Posterior vena cava (tissue), 2 donors: ENCODE data around the gene LRCH4. TPM values are rescaled to one million over a fixed set of nuclear protein-coding genes. Genes with fewer than 3 reads are reported as not detected.

Experiments used
- DNase-seq: peaks from one replicate; pipeline ENCODE4 v3.0.0-alpha.2; 2020; ENCODE audit warnings: low spot score
- intact Hi-C, 2 donors: fragments of 100-400 bp; cut with DNase I; formaldehyde crosslinking; loops; one replicate each; pipeline versions ENCODE4 v1.14.1 to v1.14.2; 2022 to 2023
- total RNA-seq, 2 donors: library from RNA; stranded (reverse); fragmentation: NEBNext Ultra II Directional; extraction: Animal tissue kit (Norgen Biotek cat#: 25700); gene quantifications; one replicate each; pipeline ENCODE4 v1.2.1, GENCODE V29; 2021
- donor health status: DM: yes; HTN: yes; CAD: no.
- donor health status: DM: yes; HTN: yes; CAD: no.

The LRCH4 gene
- total RNA-seq, 2 donors from 2014 or later = 28.5 to 30.7 TPM

DNA sequence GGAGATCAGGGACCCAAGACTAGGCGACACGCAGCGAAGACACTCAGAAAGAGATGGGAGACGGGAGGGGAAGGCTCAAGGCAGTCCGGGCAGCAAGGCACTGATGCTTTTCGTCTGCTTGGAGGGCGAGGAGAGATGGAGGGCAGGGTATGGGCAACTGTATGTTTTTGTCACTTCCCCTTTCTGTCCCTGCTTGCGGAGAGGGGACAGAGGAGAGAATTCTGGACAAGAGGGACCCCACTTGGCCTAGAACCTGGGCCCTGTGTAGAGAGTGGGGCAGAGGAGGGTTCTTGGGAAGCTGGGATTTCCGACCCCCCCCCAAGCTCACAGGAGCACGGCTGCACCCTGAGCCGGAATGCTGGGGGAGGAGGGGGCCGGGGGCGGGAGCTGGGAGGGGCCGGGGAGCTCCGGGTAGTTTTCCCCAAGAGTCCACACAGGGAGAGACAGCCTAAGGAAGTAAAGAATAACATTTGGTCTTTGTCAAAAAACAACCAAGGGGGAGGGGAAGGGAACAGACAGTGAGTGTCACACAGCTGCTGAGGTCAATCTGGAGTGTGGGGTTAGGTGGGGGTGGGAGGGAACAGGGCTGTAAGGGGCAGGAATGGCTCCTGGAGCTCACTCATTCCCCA, 1.8 kb downstream of the LRCH4 start:
- no peak for DNase-seq
- intact Hi-C loops = no loop called here

DNA sequence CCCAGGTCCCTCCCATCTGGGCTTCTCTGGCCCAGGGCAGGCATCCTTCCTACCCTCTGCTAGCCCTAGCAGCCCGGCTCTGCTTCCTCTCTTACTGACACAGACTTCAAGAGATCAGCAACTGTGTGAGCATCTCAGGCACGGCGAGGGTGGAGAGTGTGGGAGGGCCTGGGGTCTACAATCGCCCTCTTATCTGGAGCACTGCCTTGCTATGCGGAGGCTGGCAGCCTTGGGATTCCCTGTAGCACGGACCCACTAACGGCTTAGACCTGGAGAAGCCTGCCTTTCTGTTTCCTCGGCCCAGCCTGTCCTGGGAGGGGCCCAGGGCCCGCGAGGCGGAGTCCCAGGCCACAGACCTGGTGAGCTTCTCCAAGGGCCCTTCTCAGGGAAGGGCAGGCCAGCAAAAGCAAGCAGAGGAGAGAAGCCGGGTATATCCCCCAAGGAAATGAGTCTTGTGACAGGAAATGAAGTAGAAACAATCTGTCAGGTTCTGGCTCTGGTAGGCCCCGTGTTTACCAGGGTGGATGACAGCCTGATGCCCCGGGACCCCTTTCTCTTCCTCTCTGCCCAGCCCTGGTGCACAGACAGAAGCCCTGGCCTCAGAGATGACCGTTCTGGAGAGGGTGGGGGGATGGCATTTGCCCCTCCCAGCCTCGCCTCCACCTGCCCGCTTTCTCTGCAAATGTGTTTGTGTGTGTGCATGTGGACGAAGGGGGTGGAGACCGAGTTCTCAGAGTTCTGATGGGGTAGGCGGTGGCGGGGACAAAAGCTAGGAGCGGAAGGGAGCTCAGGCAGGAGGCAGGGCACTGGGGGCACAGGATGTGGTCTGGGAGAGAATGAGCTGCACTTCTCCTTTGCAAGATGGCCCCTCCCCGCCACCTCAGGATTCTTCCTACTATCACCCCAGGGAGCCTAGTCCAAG, 2.5 kb downstream of the LRCH4 start:
- intact Hi-C loops = no loop called here
- peak; percentile 92 for DNase-seq

DNA sequence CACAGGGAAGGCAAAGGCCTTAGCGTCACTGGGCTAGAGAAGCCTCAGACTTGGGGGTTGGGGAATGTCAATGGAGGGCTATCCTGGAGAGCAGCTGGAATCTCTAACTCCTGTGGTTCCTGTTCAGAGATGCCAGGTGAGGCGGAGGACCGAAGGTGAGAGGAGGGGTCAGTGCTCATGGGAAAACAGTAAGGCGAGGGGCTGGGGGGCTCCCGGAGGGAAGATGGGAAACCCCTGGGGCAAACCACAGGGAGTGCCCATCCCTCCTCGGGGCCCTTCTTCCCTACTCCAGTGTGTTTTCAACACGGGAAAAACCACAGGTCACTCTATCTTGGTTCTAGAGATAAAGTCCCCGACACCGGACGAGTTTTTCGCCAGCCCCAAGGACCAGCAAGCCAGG, 3.3 kb downstream of the LRCH4 start:
- intact Hi-C loops = no loop called here
- no peak for DNase-seq

DNA sequence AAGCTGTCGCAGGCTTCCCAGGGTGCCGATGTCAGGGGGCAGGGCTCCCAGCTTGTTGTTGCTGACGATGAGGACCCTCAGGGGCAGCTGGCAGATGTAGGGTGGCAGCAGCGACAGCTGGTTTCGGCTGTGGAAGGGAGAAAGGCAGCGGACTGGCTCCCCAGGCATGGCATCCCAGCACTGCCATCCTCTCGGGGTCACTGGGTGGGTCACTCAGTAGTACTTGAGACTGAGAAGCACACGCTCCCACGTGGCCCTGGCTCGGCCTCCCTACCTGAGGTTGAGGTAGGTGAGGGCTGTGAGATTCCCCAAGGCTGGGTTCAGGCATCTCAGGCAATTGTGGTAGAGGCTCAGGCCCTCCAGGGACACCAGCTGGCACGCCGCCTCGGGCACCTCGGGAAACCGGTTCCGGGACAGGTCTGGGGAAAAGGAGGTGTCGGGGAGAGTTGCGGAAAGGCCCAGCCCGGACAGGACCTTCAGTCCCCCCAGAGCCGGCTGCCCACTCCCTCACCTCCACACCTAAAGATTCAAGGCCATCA, 3.8 kb downstream of the LRCH4 start:
- intact Hi-C loops = no loop called here
- DNase-seq = no peak

DNA sequence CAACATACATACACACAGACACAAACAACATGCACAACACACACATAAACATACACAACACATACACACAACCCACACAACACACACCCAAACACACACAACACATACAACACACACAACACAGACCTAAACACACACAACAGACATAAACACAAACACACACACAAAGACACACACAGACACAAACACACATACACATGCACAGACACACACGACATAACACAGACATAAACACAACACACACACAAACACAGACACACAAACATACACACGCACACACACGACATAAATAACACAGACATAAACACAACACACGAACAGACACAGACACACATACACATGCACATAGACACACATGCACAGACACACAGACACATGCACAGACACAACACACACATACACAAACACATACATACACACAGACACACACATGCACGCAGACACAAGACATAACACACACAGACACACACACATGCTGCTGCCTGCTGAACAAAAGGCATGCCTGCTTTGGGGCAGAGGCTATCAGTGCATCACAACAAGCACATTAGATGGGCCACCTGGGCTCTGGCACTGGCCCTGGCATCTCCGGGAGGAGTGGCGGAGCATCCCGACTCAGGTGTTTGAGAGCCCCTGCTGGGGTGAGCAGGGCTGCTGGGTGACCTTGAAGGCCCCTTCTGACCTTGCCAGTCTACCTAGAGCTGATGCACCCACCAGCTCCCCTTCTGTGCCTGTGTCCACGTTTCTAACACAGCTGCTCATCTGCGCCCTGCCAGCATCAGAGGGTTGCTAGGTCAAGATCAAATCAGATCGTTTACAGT, 5.3 kb downstream of the LRCH4 start:
- DNase-seq = no peak
- intact Hi-C loops = no loop called here

DNA sequence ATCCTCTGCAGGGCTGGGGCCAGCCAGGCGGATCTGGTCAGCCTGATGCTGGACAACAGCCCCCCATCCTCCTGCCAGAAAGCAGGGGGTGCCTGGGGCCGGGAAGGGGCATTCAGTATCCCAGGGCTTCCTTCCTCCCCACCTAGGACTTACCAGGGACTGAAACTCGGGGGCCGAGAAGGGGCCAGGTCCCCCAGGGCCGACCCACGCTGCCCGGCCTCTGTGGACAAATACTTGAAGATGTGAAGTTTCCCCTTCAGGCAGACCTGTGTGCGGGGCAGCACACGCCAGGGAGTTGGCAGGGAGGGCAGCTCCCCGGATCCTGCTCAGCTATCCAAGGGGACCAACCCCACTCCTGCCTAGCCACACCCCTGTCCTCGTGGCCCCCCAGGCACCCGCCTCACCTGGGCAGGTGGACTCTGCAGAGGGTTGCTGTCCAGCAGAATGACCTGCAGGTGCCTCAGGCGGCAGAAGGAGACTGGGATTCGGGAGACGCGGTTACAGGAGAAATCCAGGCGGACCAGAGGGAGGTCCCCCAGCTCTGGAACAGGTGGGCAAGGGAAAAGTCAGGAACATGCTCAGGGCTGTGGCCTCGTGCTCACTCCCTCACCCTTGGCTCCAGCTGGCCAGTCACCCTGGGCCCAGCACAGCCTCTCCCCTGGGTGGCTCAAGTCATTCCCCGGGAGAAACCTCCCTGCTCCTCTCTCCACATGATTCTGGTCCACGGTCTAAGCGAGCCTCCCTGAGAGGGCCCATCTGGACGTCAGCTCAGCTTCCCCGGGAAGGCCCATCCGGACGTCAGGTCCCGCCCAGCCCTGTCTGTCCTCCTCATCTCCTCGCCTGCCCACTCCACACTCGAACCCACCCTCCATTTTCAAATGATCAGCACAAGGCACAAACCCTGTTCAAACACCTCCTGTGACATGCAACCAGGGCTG, 7.4 kb downstream of the LRCH4 start:
- no peak for DNase-seq
- intact Hi-C loops = no loop called here

DNA sequence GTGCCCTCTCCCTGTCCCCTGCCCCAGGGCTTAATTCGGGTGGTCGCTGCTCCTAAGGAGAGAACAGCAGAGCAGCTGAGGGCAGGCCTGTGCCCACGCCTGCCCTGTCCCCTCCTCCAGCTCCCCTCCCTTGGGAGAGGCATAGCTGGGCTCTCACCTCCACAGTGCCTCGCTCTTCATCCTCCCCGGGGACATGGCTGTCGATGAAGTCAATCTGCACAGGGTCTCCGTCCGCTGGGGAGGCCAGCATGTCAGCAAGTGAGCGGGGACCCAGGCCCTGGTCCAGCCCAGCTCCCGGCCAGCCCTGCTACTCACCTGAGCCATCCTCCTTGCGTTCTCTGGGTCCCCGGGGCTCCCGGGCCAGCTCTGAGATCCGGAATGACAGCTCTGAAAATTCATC, 8.4 kb downstream of the LRCH4 start:
- intact Hi-C loops = no loop called here
- no peak for DNase-seq

- DNase-seq = no peak
- intact Hi-C loops = no loop called here
Measured at GRCh38 chr7:100577103-100577502, 8.8 kb downstream of the LRCH4 start.

- intact Hi-C loops = loop anchor here in 1 of 2 donors (1.0 kb wide), 1 partner anchor 16 kb away; no protein-coding TSS in a partner anchor
- no peak for DNase-seq
Measured at GRCh38 chr7:100576384-100576993, 9.4 kb downstream of the LRCH4 start.

DNA sequence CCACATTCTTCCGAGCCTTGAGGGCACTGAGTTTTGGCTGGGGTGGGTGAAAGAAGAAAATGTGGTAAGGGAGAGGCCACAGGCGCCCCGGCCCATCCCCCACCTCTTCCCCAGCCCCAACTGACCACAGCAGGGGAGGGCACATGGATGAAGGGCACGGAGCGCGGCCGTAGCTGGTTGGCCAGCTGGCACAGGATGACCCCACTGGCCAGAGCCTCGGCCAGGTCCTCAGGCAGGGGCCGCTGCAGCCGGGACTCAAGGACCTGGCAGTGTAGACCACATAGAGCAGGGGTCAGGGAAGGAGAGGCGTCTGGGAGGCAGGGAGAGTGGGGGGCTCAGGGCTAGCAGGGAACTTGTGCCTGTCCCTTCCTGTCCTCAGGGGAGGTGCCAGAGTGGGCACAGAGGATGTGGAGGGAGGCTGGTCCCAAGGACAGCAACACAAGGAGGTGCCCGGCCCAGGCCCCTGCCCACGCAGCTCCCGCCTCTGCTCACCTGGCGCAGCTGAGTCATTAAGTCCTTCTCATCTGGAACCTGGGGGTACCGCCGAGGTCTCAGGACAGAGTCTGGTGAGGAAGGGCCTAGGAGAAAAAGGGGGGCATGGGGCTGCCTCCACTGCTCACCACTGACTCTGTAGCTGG, 10.1 kb downstream of the LRCH4 start:
- intact Hi-C loops = loop anchor here in 1 of 2 donors (1.0 kb wide), 1 partner anchor 16 kb away; no protein-coding TSS in a partner anchor
- DNase-seq = peak; percentile 65

GRCh38 chr7:100575206-100575631, 10.7 kb downstream of the LRCH4 start:
- intact Hi-C loops = no loop called here
- peak; percentile 66 for DNase-seq

DNA sequence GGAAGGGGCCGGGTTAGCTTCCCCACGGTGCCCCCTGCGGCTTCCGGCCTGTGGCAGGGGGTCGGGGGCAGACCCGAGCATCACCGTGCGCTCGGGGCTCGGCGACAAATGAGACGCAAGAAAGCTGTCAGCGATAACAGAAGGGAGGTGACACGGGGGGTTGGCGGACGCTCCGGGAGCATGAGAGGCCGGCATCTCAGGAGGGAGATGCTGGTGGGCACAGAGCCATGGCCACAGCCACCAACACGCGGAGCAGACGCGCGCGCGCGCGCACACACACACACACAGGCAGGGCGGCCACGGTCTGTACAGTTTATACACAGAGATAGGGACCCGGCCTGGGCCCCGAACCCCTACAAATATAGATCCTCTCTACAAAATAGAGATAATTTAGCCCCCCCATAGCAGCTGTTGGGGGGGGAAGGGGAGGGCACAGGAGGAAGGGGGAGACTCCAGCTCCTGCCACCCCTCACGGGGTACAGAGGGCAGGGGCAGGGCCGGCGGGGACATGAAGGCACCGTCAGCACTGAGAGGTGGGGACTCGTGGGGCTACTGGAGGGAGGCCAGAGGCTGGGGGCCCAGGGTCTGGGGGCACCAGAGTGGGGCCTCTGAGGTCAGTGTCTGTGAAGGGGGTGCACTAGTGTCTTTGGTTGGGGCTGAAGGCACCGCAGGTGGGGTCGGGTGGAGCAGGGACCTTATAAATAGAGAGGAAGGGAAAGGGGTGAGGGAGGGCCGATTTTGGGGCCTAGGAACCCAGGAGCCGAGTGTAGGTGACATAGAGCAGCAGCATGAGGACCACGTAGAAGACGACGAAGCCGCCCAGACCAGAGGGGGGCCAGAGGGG, 11.3 kb downstream of the LRCH4 start:
- DNase-seq = no peak
- intact Hi-C loops = no loop called here

DNA sequence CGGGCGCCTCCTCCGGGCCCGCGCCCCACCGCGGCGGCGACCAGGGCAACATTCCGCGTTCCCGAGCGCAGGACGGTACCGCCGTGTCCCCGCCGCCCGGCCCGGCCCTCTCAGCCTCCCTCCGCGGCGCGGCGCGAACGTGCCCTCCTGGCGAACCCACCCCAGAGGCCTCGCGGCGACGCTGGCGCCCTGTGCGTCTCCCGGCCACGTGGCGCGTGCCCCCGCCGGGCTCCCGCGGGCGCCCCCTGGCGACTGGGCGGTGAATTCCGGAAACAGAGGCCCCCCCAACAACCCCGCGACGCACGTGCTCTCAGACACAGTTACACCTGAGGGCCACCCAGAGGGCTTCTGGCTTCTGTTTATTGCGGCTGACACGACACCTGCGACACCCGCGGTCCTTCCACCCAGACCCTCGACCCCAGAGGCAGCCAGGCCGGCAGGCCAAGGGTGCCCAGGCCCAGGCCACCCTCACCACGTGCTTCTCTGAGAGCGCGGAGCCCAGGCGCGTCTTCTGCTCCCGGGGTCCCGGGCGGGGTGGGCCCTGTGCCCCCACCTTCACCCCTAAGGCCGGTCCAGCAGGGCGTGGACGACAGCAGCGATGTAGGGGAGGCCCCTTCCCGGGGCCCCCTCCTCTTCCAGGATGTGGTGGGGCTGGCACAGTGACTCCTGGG, 12.1 kb downstream of the LRCH4 start, which contains the start of gene SAP25:
Gene SAP25, minus strand, starts transcription at position 210 of the 671 bp plus-strand sequence. Its CDS starts 158 bp downstream, at position 52.
- intact Hi-C loops = no loop called here
- no peak for DNase-seq

GRCh38 chr7:100572949-100573675, 12.8 kb downstream of the LRCH4 start:
- peak; percentile 73 for DNase-seq
- intact Hi-C loops = no loop called here

GRCh38 chr7:100572281-100572948, 13.5 kb downstream of the LRCH4 start:
- intact Hi-C loops = no loop called here
- peak; percentile 62 for DNase-seq
